Endothelial cell of umbilical vein (primary cell): Measurements from ENCODE around the gene STON2.

Source experiments
- CTCF ChIP-seq, 2 donors: IDR thresholded peaks; 1 replicate in 1 of 2; 2 replicates in 1 of 2; pipeline ENCODE4 v1.5.1; 2011; ENCODE audit warnings: low read length in 2 of 2, mild to moderate bottlenecking in 2 of 2, moderate library complexity in 2 of 2, control low read depth in 1 of 2, inconsistent platforms in 1 of 2, low read depth in 1 of 2; ENCODE audit not compliant: insufficient read depth in 1 of 2; ENCODE audit errors: extremely low read depth in 1 of 2
- EZH2 ChIP-seq: IDR thresholded peaks from 2 replicates; pipeline ENCODE4 v1.6.1; 2012; ENCODE audit warnings: borderline replicate concordance, low read depth, mild to moderate bottlenecking, moderate library complexity, low read length, inconsistent platforms; ENCODE audit not compliant: severe bottlenecking
- FOS ChIP-seq: IDR thresholded peaks from 2 replicates; pipeline ENCODE4 v1.6.1; 2011; ENCODE audit warnings: mild to moderate bottlenecking, low read length, moderate library complexity, borderline replicate concordance; ENCODE audit not compliant: insufficient read depth
- GATA2 ChIP-seq: IDR thresholded peaks from 2 replicates; pipeline ENCODE4 v1.7.0; 2011; ENCODE audit warnings: low read depth, mild to moderate bottlenecking, moderate library complexity, mixed read lengths, low read length; ENCODE audit not compliant: insufficient read length, insufficient read depth
- MAX ChIP-seq: IDR thresholded peaks from 2 replicates; pipeline ENCODE4 v1.6.1; 2011; ENCODE audit not compliant: insufficient read depth, insufficient read length
- POLR2A ChIP-seq: IDR thresholded peaks from 2 replicates; pipeline ENCODE4 v1.6.1; 2012; ENCODE audit warnings: low read depth, mild to moderate bottlenecking, control low read depth, low read length
- POLR2AphosphoS5 ChIP-seq: IDR thresholded peaks from 2 replicates; pipeline ENCODE4 v1.6.1; 2012; ENCODE audit warnings: low read depth, mild to moderate bottlenecking, control low read depth, low read length, moderate library complexity; ENCODE audit not compliant: insufficient read depth

GRCh38 chr14:81298911-81299310 is 101.2 kb downstream of the STON2 start:
- TF ChIP-seq POLR2AphosphoS5 (no peak), CTCF (IDR thresholded peaks at IDR 0.05; ENCODE audit: extremely low read depth in 1 of 2, insufficient read depth in 1 of 2, low read depth in 1 of 2, low read length in 2 of 2) (no peak), POLR2A (no peak), GATA2 (no peak), EZH2 (no peak), MAX (no peak), FOS (no peak)
